GM19351 (cell line): ENCODE data around the gene PLEKHA8.
A peak's percentile ranks its signal among the peaks of the same experiment; 100 is the strongest.

ENCODE experiments used
- ATAC-seq: cut with Tn5 transposase; IDR thresholded peaks from one replicate; pipeline ENCODE4 v1.9.1; 2021; ENCODE audit warnings: mild to moderate bottlenecking, moderate library complexity; ENCODE audit not compliant: unreplicated experiment

The PLEKHA8 gene, protein sequence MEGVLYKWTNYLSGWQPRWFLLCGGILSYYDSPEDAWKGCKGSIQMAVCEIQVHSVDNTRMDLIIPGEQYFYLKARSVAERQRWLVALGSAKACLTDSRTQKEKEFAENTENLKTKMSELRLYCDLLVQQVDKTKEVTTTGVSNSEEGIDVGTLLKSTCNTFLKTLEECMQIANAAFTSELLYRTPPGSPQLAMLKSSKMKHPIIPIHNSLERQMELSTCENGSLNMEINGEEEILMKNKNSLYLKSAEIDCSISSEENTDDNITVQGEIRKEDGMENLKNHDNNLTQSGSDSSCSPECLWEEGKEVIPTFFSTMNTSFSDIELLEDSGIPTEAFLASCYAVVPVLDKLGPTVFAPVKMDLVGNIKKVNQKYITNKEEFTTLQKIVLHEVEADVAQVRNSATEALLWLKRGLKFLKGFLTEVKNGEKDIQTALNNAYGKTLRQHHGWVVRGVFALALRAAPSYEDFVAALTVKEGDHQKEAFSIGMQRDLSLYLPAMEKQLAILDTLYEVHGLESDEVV

DNA sequence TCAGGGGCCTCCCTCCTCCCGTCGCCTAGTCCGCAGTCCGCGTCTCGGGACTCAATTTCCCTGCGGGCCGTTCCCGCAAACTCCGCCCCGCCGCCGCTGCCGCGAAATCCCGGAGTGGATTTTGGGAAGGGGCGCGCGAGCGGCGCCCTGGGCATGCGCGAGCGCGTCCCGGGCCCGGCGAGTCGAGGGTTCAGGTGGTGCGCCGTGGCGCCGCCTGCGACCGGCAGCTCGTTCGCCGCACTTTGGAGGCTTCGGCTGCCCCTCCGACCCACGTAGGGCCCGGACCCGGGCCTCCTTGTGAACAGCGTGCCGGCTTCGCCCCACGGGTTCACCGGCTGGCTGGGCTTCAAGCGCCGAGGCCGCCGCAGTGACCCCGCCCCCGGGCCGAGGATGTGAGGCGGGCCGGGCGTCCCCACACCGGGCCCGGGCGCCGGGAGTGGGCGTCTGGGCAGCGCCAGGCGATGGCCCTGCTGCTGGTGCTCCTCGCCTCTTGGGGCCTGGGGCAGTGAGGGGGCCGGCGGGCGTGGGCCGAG is at the start of gene PLEKHA8:
Gene PLEKHA8 (plus strand): TSS at position 197 of the 533 bp plus-strand sequence. CDS start 351 bp downstream, outside the sequence.
- ATAC-seq = peak; percentile 44

DNA sequence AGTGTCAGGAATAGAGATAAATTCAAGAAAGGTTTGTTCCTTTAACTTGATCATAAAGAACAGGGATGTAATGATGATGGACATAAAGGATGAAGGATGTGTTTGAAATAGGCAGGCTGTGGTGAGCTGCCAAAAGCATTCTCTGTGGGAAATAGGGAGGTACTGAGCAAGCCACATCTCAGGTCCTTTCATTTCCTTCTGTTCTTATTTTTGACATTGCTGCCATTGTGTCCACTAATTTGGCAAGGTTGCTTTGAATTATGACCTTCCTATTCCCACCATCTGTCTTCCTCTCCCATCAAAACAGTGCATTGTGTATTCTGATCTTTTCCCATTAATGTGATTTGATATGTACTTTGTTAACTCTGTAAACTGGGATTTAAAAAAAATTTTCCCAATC is 48.1 kb upstream of the PLEKHA8 start:
- no peak for ATAC-seq

DNA sequence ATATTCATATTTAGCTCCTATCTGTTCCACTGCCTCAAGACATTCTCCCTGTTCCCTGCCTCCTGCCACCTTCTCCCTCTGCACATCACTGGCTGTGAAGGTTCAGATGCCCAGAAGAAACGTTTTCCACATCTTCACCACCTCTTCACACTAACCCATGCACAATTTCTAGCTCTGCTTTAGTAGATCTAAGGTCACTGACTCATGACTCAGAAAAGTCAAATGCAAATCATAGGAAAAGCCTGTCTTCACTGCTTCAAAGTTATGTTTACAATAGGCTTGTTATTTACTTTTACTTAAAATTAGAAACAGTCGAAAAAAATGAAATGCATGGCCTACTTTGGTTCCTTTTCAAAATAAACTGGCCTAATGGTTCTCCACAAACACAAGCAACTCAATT is 41.1 kb upstream of the PLEKHA8 start:
- no peak for ATAC-seq

DNA sequence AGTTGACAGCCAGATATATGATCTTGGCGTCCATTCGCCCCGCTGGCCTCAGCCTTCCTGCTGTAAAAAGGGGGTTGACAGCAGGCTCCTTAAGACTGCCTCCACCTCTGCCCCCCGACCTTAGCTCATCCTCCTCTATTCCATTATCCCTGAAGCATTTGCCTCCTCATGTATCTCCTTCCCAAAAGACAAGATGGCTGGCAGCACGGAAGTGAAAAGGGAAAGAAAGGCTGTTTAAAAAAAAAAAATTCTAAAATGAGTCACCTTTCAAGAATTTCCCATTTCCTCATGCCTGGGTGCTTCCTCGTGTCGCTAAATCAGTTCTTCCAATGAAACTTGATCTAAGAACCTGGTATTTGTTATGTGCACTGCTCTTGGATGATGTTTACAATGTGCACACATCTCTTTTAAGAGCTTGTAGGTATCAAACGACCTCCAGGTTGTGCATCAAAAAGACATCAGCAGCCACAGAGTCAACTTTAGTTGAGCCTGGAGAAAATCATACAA is 40.3 kb upstream of the PLEKHA8 start:
- no peak for ATAC-seq

DNA sequence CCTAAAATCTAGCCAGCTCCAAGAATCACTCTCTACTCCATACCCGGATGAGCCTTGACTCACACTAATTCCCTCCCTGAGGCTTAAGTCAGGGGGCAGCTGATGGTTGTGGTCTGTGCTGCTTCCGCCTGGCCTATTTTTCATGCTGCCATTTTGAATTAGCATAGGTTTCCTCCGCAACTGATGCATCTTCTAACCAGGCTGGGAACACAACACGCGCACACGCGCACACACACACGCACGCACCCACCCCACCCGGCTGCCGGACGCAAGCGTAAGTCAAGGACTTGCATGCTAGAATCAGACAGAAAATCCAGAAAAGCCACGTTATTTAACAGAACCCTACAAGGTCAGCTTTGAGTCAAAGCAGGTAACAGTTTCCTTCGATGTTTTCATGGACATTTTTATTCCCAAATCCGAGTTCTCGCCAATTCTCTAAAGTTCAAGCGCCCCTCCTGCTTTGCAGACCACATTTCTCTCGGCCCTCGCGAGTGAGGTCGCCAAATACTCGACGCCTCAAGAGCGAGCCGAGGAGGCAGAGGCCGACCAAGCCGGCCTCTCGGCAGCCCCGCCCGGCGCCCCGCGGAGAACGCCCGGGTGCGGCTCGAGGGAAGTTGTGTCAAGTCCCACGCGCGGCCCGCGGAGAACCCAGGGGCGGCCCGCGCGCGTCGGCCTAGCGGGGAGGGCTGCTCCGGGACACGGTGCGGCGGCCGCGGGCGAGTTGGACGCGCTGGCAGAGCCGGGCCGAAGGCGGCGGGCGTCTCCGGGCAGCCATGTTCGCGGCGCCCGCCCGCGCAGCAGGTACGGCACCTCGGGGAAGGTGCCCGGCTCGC is 39.6 kb upstream of the PLEKHA8 start:
- peak; percentile 23 for ATAC-seq

DNA sequence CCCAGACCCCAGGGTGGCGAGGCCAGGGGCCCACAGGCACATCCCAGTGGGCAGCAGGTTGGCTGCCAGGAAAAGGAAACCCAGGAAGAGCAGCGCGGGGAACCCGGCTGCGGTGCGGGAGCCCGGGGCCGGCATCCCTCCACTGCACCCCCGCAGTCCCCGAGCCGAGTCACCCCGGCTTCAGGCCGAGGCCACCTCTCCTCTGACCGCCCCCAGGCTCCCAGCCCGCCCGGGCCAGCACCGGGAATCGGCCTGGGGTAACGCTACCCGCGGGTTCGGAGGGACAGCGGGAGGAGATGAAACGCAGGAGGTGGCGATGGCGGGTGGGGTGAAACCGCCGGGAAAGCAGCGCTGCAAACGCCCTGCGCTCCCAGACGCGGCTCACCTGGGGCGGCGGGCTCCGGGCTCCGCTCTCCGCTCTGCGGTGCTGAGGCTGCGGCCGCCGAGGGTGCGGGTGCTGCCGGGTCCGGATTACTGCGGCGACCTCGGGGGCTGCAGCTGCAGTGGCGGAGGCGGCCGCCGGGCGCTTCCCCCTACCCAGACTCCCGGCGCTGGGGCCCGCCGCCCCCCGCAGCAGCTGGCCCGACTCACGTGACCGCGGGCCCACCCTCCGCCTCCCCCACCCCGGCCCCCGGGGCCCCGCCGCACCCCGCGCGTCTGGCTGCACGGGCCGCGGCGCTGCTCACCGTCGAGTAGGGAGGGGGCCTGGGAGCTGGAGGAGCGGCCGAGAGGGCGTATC is 38.8 kb upstream of the PLEKHA8 start, which contains the start of gene SCRN1:
Gene SCRN1 (minus strand): TSS at position 545 of the 739 bp plus-strand sequence. CDS start 20,734 bp downstream, outside the sequence.
- peak; percentile 34 for ATAC-seq

DNA sequence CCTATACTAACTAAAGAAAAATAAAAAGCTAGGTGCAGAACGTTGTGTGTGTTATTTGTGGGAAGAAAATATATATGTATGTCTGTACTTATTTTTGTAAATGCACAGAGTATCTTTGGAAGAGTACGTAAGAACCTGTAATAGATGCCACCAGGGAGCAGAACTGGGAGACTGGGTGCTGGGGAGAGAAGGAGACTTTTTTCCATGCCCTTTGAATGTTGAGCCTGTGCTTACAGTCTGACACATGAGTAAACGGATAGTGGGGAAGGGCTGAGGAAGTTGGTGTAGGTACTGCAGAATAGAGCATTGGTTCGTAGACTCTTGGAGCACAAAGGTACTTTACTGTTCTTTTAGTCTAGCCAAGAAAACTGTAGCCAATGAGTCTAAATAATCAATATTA is 37.3 kb upstream of the PLEKHA8 start:
- no peak for ATAC-seq

DNA sequence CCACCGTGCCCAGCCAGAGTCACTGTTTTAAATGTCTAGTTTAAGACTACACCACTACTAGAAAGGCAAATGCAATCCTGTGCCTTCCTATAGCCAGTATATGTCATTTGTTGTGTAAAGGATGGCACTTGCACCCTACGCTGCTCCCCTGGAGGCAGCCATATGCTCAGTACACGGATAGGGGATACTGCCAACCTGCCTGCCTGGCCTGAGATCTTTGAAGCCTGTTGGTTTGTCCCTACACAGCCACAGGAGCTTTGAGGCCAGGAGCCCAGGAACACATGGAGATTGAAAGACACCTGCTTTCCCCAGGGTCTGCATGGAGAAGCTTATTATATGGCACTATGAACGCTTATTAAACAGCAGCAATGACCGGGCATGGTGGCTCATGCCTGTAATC is 36.3 kb upstream of the PLEKHA8 start:
- no peak for ATAC-seq

DNA sequence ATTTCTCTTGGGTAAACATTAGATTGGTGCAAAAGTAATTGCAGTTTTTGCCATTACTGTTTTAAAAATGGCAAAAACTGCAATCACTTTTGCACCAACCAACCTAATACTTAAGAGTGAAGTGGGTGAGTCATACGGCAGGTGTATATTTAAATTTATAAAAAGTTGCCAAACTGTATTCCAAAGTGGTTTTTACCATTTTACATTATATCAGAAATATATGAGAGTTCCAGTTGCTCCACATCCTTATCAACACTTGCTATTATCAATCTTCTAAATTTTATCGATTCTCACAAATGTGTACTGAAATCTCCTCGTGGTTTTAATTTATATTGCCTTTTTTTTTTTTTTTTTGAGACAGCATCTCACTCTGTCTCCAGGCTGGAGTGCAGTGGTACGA is 35.1 kb upstream of the PLEKHA8 start:
- ATAC-seq = no peak

DNA sequence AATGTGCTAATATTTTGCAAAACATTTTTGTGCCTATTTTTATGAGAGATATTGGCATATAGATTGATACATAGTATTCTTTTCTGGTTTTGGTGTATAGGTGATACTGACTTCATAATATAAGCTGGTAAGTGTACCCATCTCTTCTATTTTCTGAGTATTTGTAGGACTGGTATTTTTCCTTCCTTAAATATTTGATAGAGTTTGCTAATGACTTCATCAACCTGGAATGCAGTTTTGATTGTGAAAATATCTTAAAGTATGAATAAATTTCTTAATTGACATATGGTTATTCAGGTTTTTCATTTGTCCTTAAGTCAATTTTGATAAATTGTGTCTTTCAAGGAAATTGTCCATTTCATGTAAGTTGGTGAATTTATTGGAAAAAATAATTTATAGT is 32.6 kb upstream of the PLEKHA8 start:
- ATAC-seq = no peak

DNA sequence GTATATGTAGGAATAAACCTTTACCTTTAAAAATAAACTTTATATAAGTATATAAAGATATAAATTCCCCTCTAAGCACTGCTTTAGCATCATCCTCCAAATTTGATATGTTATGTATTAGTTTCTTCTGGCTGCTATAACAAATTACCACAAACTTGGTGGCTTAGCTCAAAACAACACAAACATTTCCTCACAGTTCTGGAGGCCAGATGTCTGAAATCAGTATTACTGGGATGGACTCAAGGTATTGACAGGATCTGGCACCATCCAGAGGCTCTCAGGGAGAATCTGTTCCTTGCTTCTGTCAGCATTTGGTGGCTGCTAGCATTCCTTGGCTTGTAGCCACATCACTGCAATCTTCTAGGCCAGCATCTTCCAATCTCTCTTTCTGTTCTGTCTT is 31.9 kb upstream of the PLEKHA8 start:
- ATAC-seq = no peak

DNA sequence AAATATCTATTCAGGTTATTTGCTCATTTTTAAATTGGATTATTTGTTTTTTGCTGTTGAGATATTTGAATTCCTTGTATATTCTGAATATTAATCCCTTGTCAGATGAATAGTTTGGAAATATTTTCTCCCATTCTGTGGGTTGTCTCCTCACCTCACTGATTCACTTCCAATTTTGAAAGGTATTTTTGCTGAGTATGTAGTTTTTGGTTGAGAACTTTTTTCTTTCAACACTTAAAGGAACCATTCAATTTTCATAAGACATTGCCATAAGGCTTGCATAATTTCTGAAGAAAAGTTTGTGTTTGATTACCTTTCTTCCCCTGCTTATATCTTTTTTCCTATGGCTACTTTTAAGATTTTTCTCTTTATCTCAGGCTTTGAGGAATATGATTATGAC is 29.7 kb upstream of the PLEKHA8 start:
- ATAC-seq = no peak

DNA sequence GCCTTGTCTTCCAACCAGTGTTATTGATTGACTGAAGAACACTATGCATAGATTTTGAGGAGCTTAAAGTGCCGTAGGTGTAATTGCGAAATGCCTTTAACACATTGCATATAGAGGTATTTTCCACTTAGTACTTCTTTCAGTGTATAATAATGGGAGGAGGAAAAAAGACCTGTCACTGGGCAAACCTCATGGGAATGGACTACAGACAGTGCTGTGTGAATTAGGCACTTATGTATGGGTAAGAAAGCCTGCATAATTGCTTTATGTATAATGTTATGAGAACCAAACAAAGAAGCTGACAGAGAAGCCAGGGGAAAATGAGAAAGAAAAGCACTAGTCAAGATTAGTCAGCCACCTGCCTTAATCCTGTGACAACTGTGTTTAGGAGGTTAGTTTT is 26.2 kb upstream of the PLEKHA8 start:
- ATAC-seq = no peak

DNA sequence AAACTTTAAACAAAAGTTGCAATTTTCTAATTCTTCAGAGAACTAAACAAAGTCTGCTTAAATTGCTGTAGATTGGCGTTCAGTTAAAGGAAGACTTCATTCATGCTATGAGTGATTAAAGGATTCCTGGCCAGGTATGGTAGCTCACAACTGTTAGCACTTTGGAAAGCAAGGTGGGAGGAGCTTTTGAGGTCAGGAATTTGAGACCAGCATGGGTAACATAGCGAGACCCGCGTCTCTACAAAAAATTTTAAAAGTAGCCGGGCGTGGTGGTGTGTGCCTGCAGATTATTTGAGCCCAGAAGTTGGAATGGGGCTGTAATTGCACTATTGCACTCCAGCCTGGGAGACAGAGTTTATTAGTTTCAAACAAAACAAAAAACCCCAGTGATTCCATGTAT is 25.1 kb upstream of the PLEKHA8 start:
- no peak for ATAC-seq

DNA sequence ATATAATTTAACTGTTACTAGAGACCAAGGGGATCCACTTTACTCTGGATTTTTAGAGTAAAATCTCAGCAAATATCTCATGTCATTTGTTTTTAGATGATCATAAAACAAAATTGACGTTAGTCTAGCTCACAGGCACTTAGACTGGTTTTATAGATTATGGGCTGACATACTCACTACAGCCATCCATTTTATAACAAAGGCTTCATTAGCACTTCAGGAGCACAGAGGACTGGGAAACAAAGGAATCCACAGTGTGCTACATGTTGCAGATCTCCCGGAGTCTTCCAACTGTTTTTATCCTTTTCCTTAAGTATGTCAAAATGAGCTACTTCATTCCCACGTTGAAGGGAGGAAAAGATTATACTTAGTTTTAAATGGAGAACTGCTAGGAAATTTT is 22.7 kb upstream of the PLEKHA8 start:
- ATAC-seq = no peak

DNA sequence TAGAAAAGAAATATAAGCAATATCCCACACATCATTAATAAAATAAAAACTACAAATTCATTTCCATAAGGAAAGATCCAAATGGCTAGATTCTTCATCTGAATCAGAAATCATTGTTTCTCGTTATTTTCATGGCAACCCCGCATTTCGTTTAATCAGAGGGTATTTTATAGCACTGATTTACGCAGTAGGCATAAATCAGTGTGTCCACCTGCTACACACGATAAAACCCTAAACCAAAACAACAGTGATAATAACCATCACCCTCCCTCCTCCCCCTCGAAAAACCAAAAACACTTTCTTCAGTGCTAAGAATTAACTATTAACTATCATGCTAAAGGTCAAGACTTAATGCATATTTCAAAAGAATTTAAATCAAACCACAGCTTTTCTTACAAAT is 18.2 kb upstream of the PLEKHA8 start:
- no peak for ATAC-seq

DNA sequence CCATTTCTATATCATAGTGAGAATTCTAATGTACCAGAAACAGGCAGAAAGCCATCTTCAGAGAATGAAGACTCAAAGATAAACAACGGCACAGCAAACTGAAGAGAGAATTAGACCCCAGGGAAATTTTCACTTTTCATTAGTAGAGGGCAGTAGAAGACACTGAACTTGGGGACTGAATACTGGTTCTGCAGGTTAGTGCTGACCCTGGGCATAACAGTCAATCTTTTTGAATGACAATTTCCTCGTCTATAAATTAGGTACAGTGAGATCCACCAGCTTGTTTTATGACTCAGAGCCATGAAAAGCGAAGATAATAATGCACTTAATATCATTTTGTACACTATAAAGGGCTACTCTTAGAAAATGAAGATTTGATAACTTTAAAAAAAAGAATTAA is 15.5 kb upstream of the PLEKHA8 start:
- no peak for ATAC-seq

DNA sequence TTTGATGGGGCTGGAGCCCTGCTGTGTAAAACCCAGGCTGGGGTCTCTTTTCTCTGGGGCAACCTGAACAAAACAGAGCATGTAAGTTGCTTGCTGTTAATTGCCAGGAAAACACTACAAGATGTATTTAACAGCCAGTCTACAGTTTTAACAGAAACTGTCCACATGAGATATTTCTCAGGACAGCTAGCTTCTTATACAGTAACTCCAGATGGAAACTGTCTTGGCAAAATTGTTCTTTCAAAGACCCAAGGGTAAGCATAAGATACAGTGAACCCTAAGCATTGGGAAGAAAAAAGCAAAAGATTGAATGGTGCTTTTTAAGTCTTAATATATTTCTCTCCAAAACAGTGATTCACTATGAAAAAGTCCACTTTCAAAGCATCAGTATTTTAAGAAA is 9.8 kb upstream of the PLEKHA8 start:
- ATAC-seq = no peak

DNA sequence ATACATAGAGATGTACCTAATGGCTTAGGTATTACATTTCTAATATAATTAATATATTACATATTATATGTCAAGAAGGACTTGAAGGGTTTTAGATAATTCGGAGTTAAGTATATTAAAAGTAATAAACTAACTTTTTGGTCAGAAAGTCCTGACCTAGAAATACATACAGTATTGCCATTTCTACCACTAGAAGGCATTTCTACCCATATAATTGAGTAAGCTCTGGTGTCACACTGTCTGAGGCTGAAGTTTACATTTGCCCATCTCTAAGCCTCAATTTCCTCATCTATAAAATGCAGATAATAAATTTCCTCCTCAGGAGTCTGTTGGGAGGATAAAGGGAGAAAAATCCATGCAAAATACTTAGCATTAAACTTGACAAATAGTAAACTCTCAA is 8.8 kb upstream of the PLEKHA8 start:
- no peak for ATAC-seq

DNA sequence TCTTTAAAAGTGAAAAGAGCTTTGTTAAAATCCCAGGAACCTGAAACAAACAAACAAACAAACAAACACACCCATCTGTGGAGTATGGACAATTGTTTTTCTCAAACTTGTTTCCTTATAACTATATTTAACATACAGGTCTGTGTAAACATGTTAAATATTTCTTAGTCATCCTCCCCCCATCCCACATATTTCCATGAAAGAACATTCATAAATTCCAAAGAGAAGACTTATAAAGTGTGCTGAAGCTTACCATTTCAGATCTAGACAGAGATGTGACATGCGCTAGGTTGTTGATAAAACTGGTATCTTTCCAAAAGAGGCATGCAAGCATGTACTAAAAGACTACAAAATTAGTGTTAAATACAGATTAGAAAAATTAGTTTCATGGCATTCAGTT is 8.3 kb upstream of the PLEKHA8 start:
- ATAC-seq = no peak

DNA sequence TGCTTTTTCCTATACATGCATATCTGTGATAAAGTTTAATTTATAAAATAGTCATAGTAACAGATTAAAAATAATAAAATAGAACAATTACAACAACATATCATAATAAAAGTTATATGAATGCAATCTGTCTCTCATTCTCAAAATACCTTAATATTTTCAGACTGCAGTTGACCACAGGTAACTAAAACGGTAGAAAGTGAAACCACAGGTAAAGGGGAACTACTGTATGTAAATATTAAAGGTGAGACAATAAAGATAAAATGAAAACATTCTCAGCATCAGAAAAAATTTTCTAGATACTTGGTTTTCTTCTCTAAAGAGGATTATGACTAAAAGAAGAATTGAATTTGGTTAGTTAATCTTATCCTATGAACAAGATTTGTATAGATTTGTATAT is 7.7 kb upstream of the PLEKHA8 start:
- ATAC-seq = no peak
